HepG2 (cell line): Measurements from ENCODE around the gene FAM117A. TPM values are rescaled to one million over a fixed set of nuclear protein-coding genes. Genes with fewer than 3 reads are reported as not detected.

Source experiments
- CC2D1A ChIP-seq: sonication (generic); formaldehyde crosslinking; IDR thresholded peaks from 2 replicates; pipeline ENCODE4 v1.8.1; 2023; ENCODE audit warnings: mild to moderate bottlenecking, missing genetic modification reagents
- DMTF1 ChIP-seq: sonication (generic); formaldehyde crosslinking; IDR thresholded peaks from 2 replicates; pipeline ENCODE4 v1.4.0; 2020; ENCODE audit warnings: mild to moderate bottlenecking, missing genetic modification reagents
- HDAC1 ChIP-seq: sonication (generic); formaldehyde crosslinking; IDR thresholded peaks from 2 replicates; pipeline ENCODE4 v1.5.1; 2020; ENCODE audit warnings: mild to moderate bottlenecking, missing genetic modification reagents
- RARG ChIP-seq: sonication (generic); formaldehyde crosslinking; IDR thresholded peaks from 2 replicates; pipeline ENCODE4 v1.4.0; 2020; ENCODE audit warnings: low read depth, mild to moderate bottlenecking, missing genetic modification reagents
- REL ChIP-seq: sonication (generic); formaldehyde crosslinking; conservative IDR thresholded peaks from 2 replicates; pipeline ENCODE4 v1.8.0; 2022; ENCODE audit warnings: mild to moderate bottlenecking, missing genetic modification reagents, moderate library complexity
- SP1 ChIP-seq, 2 experiments: fragments of 450-650 bp in 1 of 2; sonication (generic) in 1 of 2; formaldehyde crosslinking in 1 of 2; IDR thresholded peaks; 2 replicates each; pipeline versions ENCODE4 v1.4.0 to v1.6.1; 2016 to 2020; ENCODE audit warnings: missing genetic modification reagents in 1 of 2
- SUZ12 ChIP-seq: fragments of 150-350 bp; IDR thresholded peaks from 2 replicates; pipeline ENCODE4 v1.6.1; 2014; ENCODE audit warnings: low read depth, low read length
- TBL1XR1 ChIP-seq: fragments of 150-350 bp; IDR thresholded peaks from 2 replicates; pipeline ENCODE4 v1.6.1; 2014; ENCODE audit warnings: borderline replicate concordance, low read length; ENCODE audit not compliant: partially characterized antibody
- TCF7 ChIP-seq: sonication (generic); IDR thresholded peaks from 2 replicates; pipeline ENCODE4 v1.6.1; 2016; ENCODE audit warnings: antibody characterized with exemption, low read depth
- ZBTB25 ChIP-seq: IDR thresholded peaks from 2 replicates; pipeline ENCODE4 v1.6.1; 2018; ENCODE audit warnings: missing genetic modification reagents
- ZNF251 ChIP-seq: sonication (generic); formaldehyde crosslinking; IDR thresholded peaks from 2 replicates; pipeline ENCODE4 v1.9.0; 2021; ENCODE audit warnings: mild to moderate bottlenecking, missing genetic modification reagents
- ZNF496 ChIP-seq: sonication (generic); formaldehyde crosslinking; IDR thresholded peaks from 2 replicates; pipeline ENCODE4 v1.8.1; 2023; ENCODE audit warnings: mild to moderate bottlenecking, moderate library complexity, missing genetic modification reagents; ENCODE audit not compliant: insufficient replicate concordance
- ZNF567 ChIP-seq: sonication (generic); formaldehyde crosslinking; IDR thresholded peaks from 2 replicates; pipeline ENCODE4 v1.8.1; 2023; ENCODE audit warnings: mild to moderate bottlenecking, missing genetic modification reagents, borderline replicate concordance
- ZNF746 ChIP-seq: sonication (generic); formaldehyde crosslinking; IDR thresholded peaks from 2 replicates; pipeline ENCODE4 v1.8.0; 2022; ENCODE audit warnings: mild to moderate bottlenecking, missing genetic modification reagents
- polyA plus RNA-seq, 8 experiments: library from polyadenylated mRNA; depleted of rRNA in 3 of 8; stranded (reverse) in 7 of 8; unstranded in 1 of 8; fragments of >200 nt; fragmentation: Illumina TruSeq in 4 of 8; extraction: Trizol in 4 of 8; gene quantifications; 2 replicates each; pipeline versions ENCODE4 v1.2.1 to v1.2.3, GENCODE V29; 2011 to 2016; ENCODE audit warnings: low read depth in 4 of 8, missing spikeins in 1 of 8, mixed read lengths in 1 of 8; ENCODE audit not compliant: insufficient read depth in 1 of 8
- total RNA-seq, 5 experiments: library from RNA; depleted of rRNA; stranded (reverse); fragments of >200 nt; fragmentation: Illumina TruSeq; extraction: Trizol; gene quantifications; 2 replicates each; pipeline ENCODE4 v1.2.3, GENCODE V29; 2016; ENCODE audit warnings: low read depth in 1 of 5
- TF ChIP-seq, protein P1 (sequence below): IDR thresholded peaks from 2 replicates; pipeline ENCODE4 v1.6.1; 2016; ENCODE audit warnings: mild to moderate bottlenecking
- TF ChIP-seq, protein P2 (sequence below): sonication (generic); formaldehyde crosslinking; IDR thresholded peaks from 2 replicates; pipeline ENCODE4 v1.4.0; 2020; ENCODE audit warnings: missing genetic modification reagents, borderline replicate concordance
- TF ChIP-seq, protein P3 (sequence below): sonication (generic); formaldehyde crosslinking; IDR thresholded peaks from 2 replicates; pipeline ENCODE4 v1.4.0; 2020; ENCODE audit warnings: missing genetic modification reagents
- TF ChIP-seq, protein P4 (sequence below): sonication (generic); formaldehyde crosslinking; IDR thresholded peaks from 2 replicates; pipeline ENCODE4 v1.8.1; 2023; ENCODE audit warnings: mild to moderate bottlenecking, missing genetic modification reagents, borderline replicate concordance

FAM117A gene
- total and polyA plus RNA-seq, 2 of the 13 experiments (the other 11 are each of a cell fraction or from before 2014, with no cell fraction given) = 12.1 to 19.8 TPM

DNA sequence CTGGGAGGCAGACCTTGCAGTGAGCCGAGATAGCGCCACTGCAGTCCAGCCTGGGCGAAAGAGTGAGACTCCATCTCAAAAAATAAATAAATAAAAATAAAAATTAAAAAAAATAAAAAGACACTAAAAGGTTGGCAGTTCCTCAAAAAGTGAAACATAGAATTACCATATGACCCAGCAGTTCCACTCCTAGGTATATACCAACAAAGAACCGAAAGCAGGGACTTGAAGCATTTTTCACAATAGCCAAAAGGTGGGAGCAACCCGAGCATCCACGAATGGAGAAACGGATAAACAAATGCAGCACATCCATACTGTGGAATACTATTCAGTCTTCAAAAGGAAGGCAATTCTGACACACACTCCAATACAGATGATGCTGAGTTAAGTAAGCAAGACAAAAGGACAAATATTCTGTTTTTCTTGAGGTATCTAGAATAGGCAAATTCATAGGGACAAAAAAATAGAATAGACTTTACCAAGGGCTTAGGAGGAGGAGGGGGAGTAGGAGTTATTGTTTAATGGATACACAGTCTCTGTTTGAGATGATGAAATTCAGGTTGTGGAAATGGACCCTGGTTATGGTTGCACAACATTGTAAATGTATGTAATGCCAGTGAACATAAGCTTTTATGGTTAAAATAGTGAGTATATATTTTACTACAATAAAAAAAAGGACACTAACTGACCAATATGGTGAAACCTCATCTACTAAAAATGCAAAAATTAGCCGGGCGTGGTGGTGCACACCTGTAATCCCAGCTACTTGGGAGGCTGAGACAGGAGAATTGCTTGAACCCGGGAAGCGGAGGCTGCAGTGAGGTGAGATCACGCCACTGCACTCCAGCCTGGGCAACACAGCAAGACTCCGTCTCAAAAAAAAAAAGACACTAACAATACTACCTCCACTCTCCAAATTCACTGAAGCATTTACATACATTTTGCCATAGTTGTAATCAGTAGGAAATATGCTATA is 29.1 kb downstream of the FAM117A start (continued):
- no peak for TF ChIP-seq DMTF1 (CRISPR knock-in tag)
- no peak for TF ChIP-seq TCF7
- 0 out of 2 replicates have a peak, but pooled peaks have one; percentile 29 for TF ChIP-seq ZBTB25 (CRISPR knock-in tag)
- TF ChIP-seq RARG (CRISPR knock-in tag) = no peak
- TF ChIP-seq SP1 (IDR thresholded peaks at IDR 0.05) = no peak
- TF ChIP-seq SP1 (CRISPR knock-in tag; IDR thresholded peaks at IDR 0.05) = no peak
- TF ChIP-seq ZNF567 (CRISPR knock-in tag) = no peak
- no peak for TF ChIP-seq ZNF251 (CRISPR knock-in tag)
- peak; percentile 63 for TF ChIP-seq TBL1XR1
- TF ChIP-seq, protein P1, sequence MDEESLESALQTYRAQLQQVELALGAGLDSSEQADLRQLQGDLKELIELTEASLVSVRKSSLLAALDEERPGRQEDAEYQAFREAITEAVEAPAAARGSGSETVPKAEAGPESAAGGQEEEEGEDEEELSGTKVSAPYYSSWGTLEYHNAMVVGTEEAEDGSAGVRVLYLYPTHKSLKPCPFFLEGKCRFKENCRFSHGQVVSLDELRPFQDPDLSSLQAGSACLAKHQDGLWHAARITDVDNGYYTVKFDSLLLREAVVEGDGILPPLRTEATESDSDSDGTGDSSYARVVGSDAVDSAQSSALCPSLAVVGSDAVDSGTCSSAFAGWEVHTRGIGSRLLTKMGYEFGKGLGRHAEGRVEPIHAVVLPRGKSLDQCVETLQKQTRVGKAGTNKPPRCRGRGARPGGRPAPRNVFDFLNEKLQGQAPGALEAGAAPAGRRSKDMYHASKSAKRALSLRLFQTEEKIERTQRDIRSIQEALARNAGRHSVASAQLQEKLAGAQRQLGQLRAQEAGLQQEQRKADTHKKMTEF = no peak
- TF ChIP-seq ZNF496 (CRISPR knock-in tag) = no peak
- TF ChIP-seq CC2D1A (CRISPR knock-in tag) = no peak
- no peak for TF ChIP-seq REL
- TF ChIP-seq, protein P2, sequence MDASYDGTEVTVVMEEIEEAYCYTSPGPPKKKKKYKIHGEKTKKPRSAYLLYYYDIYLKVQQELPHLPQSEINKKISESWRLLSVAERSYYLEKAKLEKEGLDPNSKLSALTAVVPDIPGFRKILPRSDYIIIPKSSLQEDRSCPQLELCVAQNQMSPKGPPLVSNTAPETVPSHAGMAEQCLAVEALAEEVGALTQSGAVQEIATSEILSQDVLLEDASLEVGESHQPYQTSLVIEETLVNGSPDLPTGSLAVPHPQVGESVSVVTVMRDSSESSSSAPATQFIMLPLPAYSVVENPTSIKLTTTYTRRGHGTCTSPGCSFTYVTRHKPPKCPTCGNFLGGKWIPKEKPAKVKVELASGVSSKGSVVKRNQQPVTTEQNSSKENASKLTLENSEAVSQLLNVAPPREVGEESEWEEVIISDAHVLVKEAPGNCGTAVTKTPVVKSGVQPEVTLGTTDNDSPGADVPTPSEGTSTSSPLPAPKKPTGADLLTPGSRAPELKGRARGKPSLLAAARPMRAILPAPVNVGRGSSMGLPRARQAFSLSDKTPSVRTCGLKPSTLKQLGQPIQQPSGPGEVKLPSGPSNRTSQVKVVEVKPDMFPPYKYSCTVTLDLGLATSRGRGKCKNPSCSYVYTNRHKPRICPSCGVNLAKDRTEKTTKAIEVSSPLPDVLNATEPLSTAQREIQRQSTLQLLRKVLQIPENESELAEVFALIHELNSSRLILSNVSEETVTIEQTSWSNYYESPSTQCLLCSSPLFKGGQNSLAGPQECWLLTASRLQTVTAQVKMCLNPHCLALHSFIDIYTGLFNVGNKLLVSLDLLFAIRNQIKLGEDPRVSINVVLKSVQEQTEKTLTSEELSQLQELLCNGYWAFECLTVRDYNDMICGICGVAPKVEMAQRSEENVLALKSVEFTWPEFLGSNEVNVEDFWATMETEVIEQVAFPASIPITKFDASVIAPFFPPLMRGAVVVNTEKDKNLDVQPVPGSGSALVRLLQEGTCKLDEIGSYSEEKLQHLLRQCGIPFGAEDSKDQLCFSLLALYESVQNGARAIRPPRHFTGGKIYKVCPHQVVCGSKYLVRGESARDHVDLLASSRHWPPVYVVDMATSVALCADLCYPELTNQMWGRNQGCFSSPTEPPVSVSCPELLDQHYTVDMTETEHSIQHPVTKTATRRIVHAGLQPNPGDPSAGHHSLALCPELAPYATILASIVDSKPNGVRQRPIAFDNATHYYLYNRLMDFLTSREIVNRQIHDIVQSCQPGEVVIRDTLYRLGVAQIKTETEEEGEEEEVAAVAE (CRISPR knock-in tag) = no peak
- no peak for TF ChIP-seq ZNF746 (CRISPR knock-in tag)
- TF ChIP-seq HDAC1 (CRISPR knock-in tag) = peak; percentile 35; the same call in 1 of the 2 replicates
- TF ChIP-seq SUZ12 = no peak
- TF ChIP-seq, protein P3, sequence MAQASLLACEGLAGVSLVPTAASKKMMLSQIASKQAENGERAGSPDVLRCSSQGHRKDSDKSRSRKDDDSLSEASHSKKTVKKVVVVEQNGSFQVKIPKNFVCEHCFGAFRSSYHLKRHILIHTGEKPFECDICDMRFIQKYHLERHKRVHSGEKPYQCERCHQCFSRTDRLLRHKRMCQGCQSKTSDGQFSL = no peak
- TF ChIP-seq, protein P4, sequence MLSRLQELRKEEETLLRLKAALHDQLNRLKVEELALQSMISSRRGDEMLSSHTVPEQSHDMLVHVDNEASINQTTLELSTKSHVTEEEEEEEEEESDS (CRISPR knock-in tag) = 0 out of 2 replicates have a peak, but pooled peaks have one; percentile 30
